Measurements from ENCODE around the gene SIT1. TPM values are rescaled to one million over a fixed set of nuclear protein-coding genes. Genes with fewer than 3 reads are reported as not detected.
"Not testable (repeated sequence)": the region's sequence is repeated elsewhere in the genome, so short reads cannot be mapped to it uniquely, and the experiment has no call there.

Gene SIT1
- total RNA-seq, 1 donor from 2014 or later = not detected

DNA sequence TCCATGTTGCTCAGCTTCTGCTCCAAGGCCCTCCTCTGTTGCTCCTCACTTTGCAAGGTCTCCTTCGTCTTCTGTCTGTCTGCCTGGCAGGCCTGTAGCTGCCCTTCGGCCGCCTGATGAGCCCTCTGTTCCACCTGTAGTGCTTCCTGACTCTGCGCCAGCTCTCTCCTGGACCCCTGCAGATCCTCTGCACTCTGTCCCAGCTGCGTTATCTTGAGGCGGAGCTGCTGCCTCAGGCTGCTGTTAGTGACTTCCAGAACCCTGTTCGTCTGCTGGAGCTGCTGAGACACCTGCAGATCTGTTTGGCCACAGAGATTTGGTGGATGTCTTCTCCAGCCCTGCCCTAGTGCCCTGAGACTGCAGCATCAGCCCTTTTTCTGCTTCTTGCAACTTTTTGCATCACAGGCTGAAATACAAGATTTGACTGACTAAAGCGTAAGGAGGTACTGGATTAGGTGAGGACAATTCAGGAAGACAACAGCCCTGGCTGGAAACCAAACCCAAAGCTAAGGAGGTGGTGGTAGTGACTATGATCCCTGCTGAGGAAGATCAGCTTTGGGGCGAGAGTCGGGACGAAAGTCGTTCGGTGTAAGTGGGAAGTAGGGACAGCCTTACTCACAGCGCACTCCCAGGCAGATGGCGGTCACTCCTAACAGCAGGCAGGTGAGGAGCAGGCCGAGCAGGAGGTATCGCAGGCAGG lies 34.6 kb downstream of the SIT1 start:
- Histone ChIP-seq H3K4me3 (peak overlapping the region in 1 of 2 donors; percentile 65), H3K27me3 (no peaks in the 10 kb centered on the region), H3K4me1 (no peaks in the 10 kb centered on the region), H3K36me3 (no peaks in the 10 kb centered on the region), H3K9me3 (no peaks in the 10 kb centered on the region), H3K27ac (no peak overlapping the region)
- intact Hi-C loops (cut with DNase I) = no loop called here
- TF ChIP-seq CTCF (IDR thresholded peaks at IDR 0.05) = no peak
- no peak for DNase-seq (ENCODE audit: low spot score in 2 of 2)

- no peak overlapping the region for H3K27ac ChIP-seq
- DNase-seq (ENCODE audit: low spot score in 2 of 2) = no peak
- intact Hi-C loops (cut with DNase I) = no loop called here
- no peaks in the 10 kb centered on the region for H3K27me3 ChIP-seq
- no peaks in the 10 kb centered on the region for H3K4me1 ChIP-seq
- H3K36me3 ChIP-seq = peaks cover 21 to 22% of the 10 kb centered on the region in 2 donors
- no peak overlapping the region for H3K4me3 ChIP-seq
- no peaks in the 10 kb centered on the region for H3K9me3 ChIP-seq
- no peak for TF ChIP-seq CTCF (IDR thresholded peaks at IDR 0.05)
Measured at GRCh38 chr9:35612843-35613242, 37.9 kb downstream of the SIT1 start.

GRCh38 chr9:35612066-35612465 lies 38.7 kb downstream of the SIT1 start:
- H3K9me3 ChIP-seq; H3K27me3 ChIP-seq; DNase-seq (ENCODE audit: low spot score in 2 of 2); H3K4me3 ChIP-seq; H3K27ac ChIP-seq; intact Hi-C loops (cut with DNase I); H3K4me1 ChIP-seq: not testable (repeated sequence)
- H3K36me3 ChIP-seq = peaks cover 23 to 28% of the 10 kb centered on the region in 2 donors

DNA sequence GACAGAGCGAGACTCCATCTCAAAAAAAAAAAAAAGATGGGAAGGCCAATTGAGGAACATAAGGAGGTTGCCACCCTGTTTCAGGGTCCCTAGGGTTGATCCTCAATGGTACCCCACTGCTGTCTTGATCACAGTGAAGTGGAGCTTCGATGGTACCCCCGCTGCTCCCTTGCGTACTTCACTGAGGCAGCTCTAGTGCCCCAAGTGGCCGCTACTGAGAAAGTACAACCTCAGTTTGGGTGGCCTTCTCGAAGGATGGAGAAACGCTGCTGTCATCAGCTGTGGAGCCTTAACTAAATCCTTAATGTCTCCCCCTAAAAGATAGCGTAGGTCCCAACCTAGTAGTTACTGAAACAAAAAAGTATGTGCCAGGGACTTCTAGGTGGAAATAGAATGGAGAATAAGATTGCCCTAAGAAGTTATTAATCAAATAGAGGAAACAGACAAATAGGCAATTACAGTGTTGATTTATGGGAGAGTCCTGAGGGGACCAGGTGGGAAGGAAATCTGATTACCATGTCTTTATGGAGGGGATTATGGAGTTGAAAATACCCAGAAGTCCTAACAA lies 39.4 kb downstream of the SIT1 start:
- intact Hi-C loops (cut with DNase I) = no loop called here
- TF ChIP-seq CTCF (IDR thresholded peaks at IDR 0.05) = peak; percentile 34 to 67 (median 66)
- Histone ChIP-seq H3K9me3 (no peaks in the 10 kb centered on the region), H3K27ac (no peak overlapping the region), H3K4me1 (peaks cover 6 to 10% of the 10 kb centered on the region in 2 donors), H3K27me3 (no peaks in the 10 kb centered on the region), H3K36me3 (peaks cover 23 to 28% of the 10 kb centered on the region in 2 donors), H3K4me3 (no peak overlapping the region)
- no peak for DNase-seq (ENCODE audit: low spot score in 2 of 2)

GRCh38 chr9:35609820-35610163 lies 40.9 kb downstream of the SIT1 start:
- no peak for DNase-seq (ENCODE audit: low spot score in 2 of 2)
- Histone ChIP-seq H3K9me3 (no peaks in the 10 kb centered on the region), H3K27me3 (no peaks in the 10 kb centered on the region), H3K27ac (peak overlapping the region in 1 of 2 donors; percentile 29), H3K4me3 (no peak overlapping the region), H3K36me3 (peaks cover 23 to 28% of the 10 kb centered on the region in 2 donors), H3K4me1 (peaks cover 11 to 12% of the 10 kb centered on the region in 2 donors)
- intact Hi-C loops (cut with DNase I) = loop anchor here (5.0 kb wide), 1 partner anchor 138 kb away; the partner anchor contains the start of genes GBA2 and RGP1
- no peak for TF ChIP-seq CTCF (IDR thresholded peaks at IDR 0.05)

GRCh38 chr9:35609001-35609819 lies 41.5 kb downstream of the SIT1 start:
- no peak overlapping the region for H3K4me3 ChIP-seq
- TF ChIP-seq CTCF (IDR thresholded peaks at IDR 0.05) = no peak
- peaks cover 23 to 28% of the 10 kb centered on the region in 2 donors for H3K36me3 ChIP-seq
- intact Hi-C loops (cut with DNase I) = loop anchor here (5.0 kb wide), 1 partner anchor 138 kb away; the partner anchor contains the start of genes GBA2 and RGP1
- peak overlapping the region in 1 of 2 donors; percentile 29 for H3K27ac ChIP-seq
- DNase-seq (ENCODE audit: low spot score in 2 of 2) = no peak
- H3K4me1 ChIP-seq = peaks cover 11 to 12% of the 10 kb centered on the region in 2 donors
- no peaks in the 10 kb centered on the region for H3K27me3 ChIP-seq
- H3K9me3 ChIP-seq = no peaks in the 10 kb centered on the region

All from ascending aorta (tissue), 2 donors.